Measurements from ENCODE around the gene THRB. TPM values are rescaled to one million over a fixed set of nuclear protein-coding genes. Genes with fewer than 3 reads are reported as not detected.
"Not testable (repeated sequence)": the region's sequence is repeated elsewhere in the genome, so short reads cannot be mapped to it uniquely, and the experiment has no call there.

THRB gene
- total RNA-seq, 1 donor from 2014 or later = not detected

- intact Hi-C loops (cut with micrococcal nuclease) = no loop called here
These were observed 44.3 kb downstream of the THRB start for GRCh38 chr3:24450160-24450907.

GRCh38 chr3:24447836-24448235 lies 46.8 kb downstream of the THRB start:
- intact Hi-C loops (cut with micrococcal nuclease) = no loop called here

- intact Hi-C loops (cut with micrococcal nuclease) = no loop called here
These were observed 48.6 kb downstream of the THRB start for GRCh38 chr3:24446032-24446431.

- intact Hi-C loops (cut with micrococcal nuclease) = no loop called here
These were observed 51.2 kb downstream of the THRB start for GRCh38 chr3:24443476-24443875.

- intact Hi-C loops (cut with micrococcal nuclease) = no loop called here
These were observed 53.7 kb downstream of the THRB start for GRCh38 chr3:24440760-24441464.

- intact Hi-C loops (cut with micrococcal nuclease) = no loop called here
These were observed 55.6 kb downstream of the THRB start for GRCh38 chr3:24439021-24439420.

GRCh38 chr3:24437326-24437725 lies 57.3 kb downstream of the THRB start:
- intact Hi-C loops (cut with micrococcal nuclease) = no loop called here

- intact Hi-C loops (cut with micrococcal nuclease) = no loop called here
These were observed 59.1 kb downstream of the THRB start for GRCh38 chr3:24435584-24435983.

GRCh38 chr3:24434651-24435050 lies 60.0 kb downstream of the THRB start:
- intact Hi-C loops (cut with micrococcal nuclease) = no loop called here

GRCh38 chr3:24433838-24434591 lies 60.6 kb downstream of the THRB start:
- intact Hi-C loops (cut with micrococcal nuclease) = no loop called here

GRCh38 chr3:24432989-24433388 lies 61.7 kb downstream of the THRB start:
- intact Hi-C loops (cut with micrococcal nuclease) = no loop called here

- intact Hi-C loops (cut with micrococcal nuclease) = no loop called here
These were observed 66.2 kb downstream of the THRB start for GRCh38 chr3:24428481-24428880.

- intact Hi-C loops (cut with micrococcal nuclease) = no loop called here
These were observed 67.8 kb downstream of the THRB start for GRCh38 chr3:24426896-24427295.

- intact Hi-C loops (cut with micrococcal nuclease) = not testable (repeated sequence)
These were observed 73.8 kb downstream of the THRB start for GRCh38 chr3:24420829-24421228.

- intact Hi-C loops (cut with micrococcal nuclease) = no loop called here
These were observed 74.4 kb downstream of the THRB start for GRCh38 chr3:24420224-24420623.

- intact Hi-C loops (cut with micrococcal nuclease) = no loop called here
These were observed 75.4 kb downstream of the THRB start for GRCh38 chr3:24419067-24419791.

- intact Hi-C loops (cut with micrococcal nuclease) = no loop called here
These were observed 76.9 kb downstream of the THRB start for GRCh38 chr3:24417730-24418129.

GRCh38 chr3:24416224-24416623 lies 78.4 kb downstream of the THRB start:
- intact Hi-C loops (cut with micrococcal nuclease) = no loop called here

GRCh38 chr3:24415824-24416223 lies 78.8 kb downstream of the THRB start:
- intact Hi-C loops (cut with micrococcal nuclease) = no loop called here

- intact Hi-C loops (cut with micrococcal nuclease) = not testable (repeated sequence)
These were observed 81.0 kb downstream of the THRB start for GRCh38 chr3:24413662-24414061.

GRCh38 chr3:24410860-24411259 lies 83.8 kb downstream of the THRB start:
- intact Hi-C loops (cut with micrococcal nuclease) = no loop called here

All from T-helper 1 cell treated with Interleukin-12 subunit alpha and Interleukin-12 subunit beta and Interleukin-4 antibody, amounts not matched to agents 30 ng/mL and 1 ng/mL, for 36 hours (primary cell).